Measurements from ENCODE around the gene MAVS.

Gene MAVS

DNA sequence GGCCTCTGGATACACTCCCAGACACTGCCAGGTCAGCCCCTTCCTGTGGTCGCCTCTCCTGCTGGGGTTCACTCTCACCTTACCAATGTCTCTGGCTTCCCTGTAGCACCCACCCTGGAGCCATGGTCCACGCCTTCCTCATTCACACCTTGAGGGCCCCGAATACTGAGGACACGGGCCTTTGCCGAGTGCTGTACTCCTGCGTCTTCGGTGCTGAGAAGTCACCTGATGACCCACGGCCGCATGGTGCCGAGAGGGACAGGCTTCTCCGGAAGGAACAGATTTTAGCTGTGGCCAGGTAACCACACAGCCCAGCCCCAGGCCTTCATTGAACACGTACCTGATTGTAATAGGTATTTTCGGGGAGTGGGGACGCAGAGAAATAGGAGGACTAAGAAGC, 24.6 kb upstream of the MAVS start:
- Histone ChIP-seq H3K9ac (ENCODE audit: low read length) (no peak overlapping the region), H3K27ac (ENCODE audit: low read depth, low read length) (no peak overlapping the region), H4K20me1 (ENCODE audit: low read depth, low read length) (no peaks in the 10 kb centered on the region), H3F3A (ENCODE audit: insufficient read depth) (peaks cover 5% of the 10 kb centered on the region; the same call in 1 of the 2 replicates), H3K4me2 (ENCODE audit: low read depth, low read length, poor library complexity, severe bottlenecking) (no peak overlapping the region), H3K27me3 (ENCODE audit: low read length) (no peaks in the 10 kb centered on the region), H3K36me3 (ENCODE audit: low read length) (no peaks in the 10 kb centered on the region), H2AFZ (ENCODE audit: low read depth, low read length, severe bottlenecking) (no peak overlapping the region), H3K9me2 (replicated peaks; ENCODE audit: insufficient read depth, low read length) (no peaks in the 10 kb centered on the region), H3K9me3 (ENCODE audit: insufficient read depth, low read length) (no peaks in the 10 kb centered on the region), H3K79me2 (ENCODE audit: insufficient read depth, low read length) (peaks cover 8% of the 10 kb centered on the region; the same call in 1 of the 2 replicates), H3K4me3 (ENCODE audit: insufficient read depth, low read length, poor library complexity, severe bottlenecking) (no peak overlapping the region)
- TF ChIP-seq, protein P1, sequence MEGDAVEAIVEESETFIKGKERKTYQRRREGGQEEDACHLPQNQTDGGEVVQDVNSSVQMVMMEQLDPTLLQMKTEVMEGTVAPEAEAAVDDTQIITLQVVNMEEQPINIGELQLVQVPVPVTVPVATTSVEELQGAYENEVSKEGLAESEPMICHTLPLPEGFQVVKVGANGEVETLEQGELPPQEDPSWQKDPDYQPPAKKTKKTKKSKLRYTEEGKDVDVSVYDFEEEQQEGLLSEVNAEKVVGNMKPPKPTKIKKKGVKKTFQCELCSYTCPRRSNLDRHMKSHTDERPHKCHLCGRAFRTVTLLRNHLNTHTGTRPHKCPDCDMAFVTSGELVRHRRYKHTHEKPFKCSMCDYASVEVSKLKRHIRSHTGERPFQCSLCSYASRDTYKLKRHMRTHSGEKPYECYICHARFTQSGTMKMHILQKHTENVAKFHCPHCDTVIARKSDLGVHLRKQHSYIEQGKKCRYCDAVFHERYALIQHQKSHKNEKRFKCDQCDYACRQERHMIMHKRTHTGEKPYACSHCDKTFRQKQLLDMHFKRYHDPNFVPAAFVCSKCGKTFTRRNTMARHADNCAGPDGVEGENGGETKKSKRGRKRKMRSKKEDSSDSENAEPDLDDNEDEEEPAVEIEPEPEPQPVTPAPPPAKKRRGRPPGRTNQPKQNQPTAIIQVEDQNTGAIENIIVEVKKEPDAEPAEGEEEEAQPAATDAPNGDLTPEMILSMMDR (IDR thresholded peaks at IDR 0.05; ENCODE audit: insufficient read depth, low read length, poor library complexity, severe bottlenecking) = no peak
- TF ChIP-seq EZH2phosphoT487 (conservative IDR thresholded peaks at IDR 0.05; ENCODE audit: low read length) = no peak

DNA sequence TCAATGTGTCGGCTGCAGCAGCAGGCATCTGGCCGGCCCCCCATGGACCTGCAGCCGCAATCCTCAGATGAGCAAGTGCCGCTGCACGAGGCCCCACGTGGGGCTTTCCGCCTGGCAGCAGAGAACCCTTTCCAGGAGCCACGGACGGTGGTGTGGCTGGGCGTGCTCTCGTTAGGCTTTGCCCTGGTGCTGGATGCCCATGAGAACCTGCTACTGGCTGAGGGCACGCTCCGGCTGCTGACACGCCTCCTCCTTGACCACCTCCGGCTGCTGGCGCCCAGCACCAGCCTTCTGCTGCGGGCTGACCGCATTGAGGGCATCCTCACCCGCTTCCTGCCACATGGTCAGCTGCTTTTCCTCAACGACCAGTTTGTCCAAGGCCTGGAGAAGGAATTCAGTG, 22.8 kb upstream of the MAVS start:
- no peaks in the 10 kb centered on the region for H4K20me1 ChIP-seq (ENCODE audit: low read depth, low read length)
- H3K36me3 ChIP-seq (ENCODE audit: low read length) = no peaks in the 10 kb centered on the region
- H3K4me2 ChIP-seq (ENCODE audit: low read depth, low read length, poor library complexity, severe bottlenecking) = no peak overlapping the region
- H3K79me2 ChIP-seq (ENCODE audit: insufficient read depth, low read length) = peaks cover 8% of the 10 kb centered on the region; the same call in 1 of the 2 replicates
- H3K4me3 ChIP-seq (ENCODE audit: insufficient read depth, low read length, poor library complexity, severe bottlenecking) = no peak overlapping the region
- no peaks in the 10 kb centered on the region for H3K27me3 ChIP-seq (ENCODE audit: low read length)
- no peaks in the 10 kb centered on the region for H3K9me2 ChIP-seq (replicated peaks; ENCODE audit: insufficient read depth, low read length)
- H2AFZ ChIP-seq (ENCODE audit: low read depth, low read length, severe bottlenecking) = no peak overlapping the region
- TF ChIP-seq EZH2phosphoT487 (conservative IDR thresholded peaks at IDR 0.05; ENCODE audit: low read length) = no peak
- TF ChIP-seq, protein P1 (IDR thresholded peaks at IDR 0.05; ENCODE audit: insufficient read depth, low read length, poor library complexity, severe bottlenecking) = no peak
- no peaks in the 10 kb centered on the region for H3K9me3 ChIP-seq (ENCODE audit: insufficient read depth, low read length)
- H3K9ac ChIP-seq (ENCODE audit: low read length) = no peak overlapping the region
- H3K27ac ChIP-seq (ENCODE audit: low read depth, low read length) = no peak overlapping the region
- H3F3A ChIP-seq (ENCODE audit: insufficient read depth) = peaks cover 3% of the 10 kb centered on the region; the same call in 1 of the 2 replicates

DNA sequence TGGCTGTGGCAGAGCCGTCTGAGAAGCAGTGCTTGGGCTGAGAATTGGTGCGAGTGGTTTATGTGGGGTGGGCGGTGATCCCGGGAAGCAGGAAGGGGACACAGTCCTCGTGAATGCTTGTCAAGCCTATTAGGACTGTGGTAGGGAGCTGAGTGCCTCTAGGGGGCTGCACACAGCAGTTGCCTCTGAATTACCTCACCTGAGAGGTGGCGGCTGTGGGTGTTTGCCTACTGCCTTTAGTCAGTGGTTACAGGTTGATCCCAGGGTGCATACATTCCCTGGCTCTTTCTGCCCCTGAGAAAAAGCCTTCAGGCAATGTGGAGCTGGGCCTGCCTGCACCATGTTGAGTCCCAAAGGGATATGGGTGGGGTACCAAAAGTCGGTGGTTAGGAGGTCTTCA, 21.1 kb upstream of the MAVS start:
- no peaks in the 10 kb centered on the region for H3K27me3 ChIP-seq (ENCODE audit: low read length)
- no peaks in the 10 kb centered on the region for H3K9me3 ChIP-seq (ENCODE audit: insufficient read depth, low read length)
- no peaks in the 10 kb centered on the region for H3K36me3 ChIP-seq (ENCODE audit: low read length)
- H3K27ac ChIP-seq (ENCODE audit: low read depth, low read length) = no peak overlapping the region
- no peaks in the 10 kb centered on the region for H3F3A ChIP-seq (ENCODE audit: insufficient read depth)
- peaks cover 8% of the 10 kb centered on the region; the same call in 1 of the 2 replicates for H3K79me2 ChIP-seq (ENCODE audit: insufficient read depth, low read length)
- no peaks in the 10 kb centered on the region for H3K9me2 ChIP-seq (replicated peaks; ENCODE audit: insufficient read depth, low read length)
- no peak overlapping the region for H3K9ac ChIP-seq (ENCODE audit: low read length)
- no peaks in the 10 kb centered on the region for H4K20me1 ChIP-seq (ENCODE audit: low read depth, low read length)
- H2AFZ ChIP-seq (ENCODE audit: low read depth, low read length, severe bottlenecking) = no peak overlapping the region
- no peak overlapping the region for H3K4me2 ChIP-seq (ENCODE audit: low read depth, low read length, poor library complexity, severe bottlenecking)
- TF ChIP-seq, protein P1 (IDR thresholded peaks at IDR 0.05; ENCODE audit: insufficient read depth, low read length, poor library complexity, severe bottlenecking) = no peak
- no peak for TF ChIP-seq EZH2phosphoT487 (conservative IDR thresholded peaks at IDR 0.05; ENCODE audit: low read length)
- no peak overlapping the region for H3K4me3 ChIP-seq (ENCODE audit: insufficient read depth, low read length, poor library complexity, severe bottlenecking)
